RKO (cell line): ENCODE measurements around the gene FAM149A.

Experiments used
- DNase-seq: peaks from one replicate; pipeline ENCODE4 v3.0.0-alpha.2; 2016; ENCODE audit warnings: low spot score

FAM149A gene

GRCh38 chr4:186104114-186104889, at the start of gene FAM149A:
TSS of gene FAM149A (plus strand) at chr4:186104704.
- no peak for DNase-seq

- no peak for DNase-seq
Measured at GRCh38 chr4:186058253-186058979, 46.1 kb upstream of the FAM149A start.

GRCh38 chr4:186058980-186059316, 45.6 kb upstream of the FAM149A start:
- DNase-seq, result no peak

GRCh38 chr4:186061921-186062320, 42.6 kb upstream of the FAM149A start:
- DNase-seq, result no peak

GRCh38 chr4:186067757-186068385, 36.6 kb upstream of the FAM149A start:
- peak; percentile 73 for DNase-seq

GRCh38 chr4:186068581-186069348, 35.7 kb upstream of the FAM149A start, which contains the start of gene TLR3:
TSS of gene TLR3 (plus strand) at chr4:186069156. CDS start at chr4:186076620, 7,464 bp downstream.
- DNase-seq, result peak; percentile 43

GRCh38 chr4:186069729-186070128, 34.8 kb upstream of the FAM149A start:
- no peak for DNase-seq

GRCh38 chr4:186072516-186072915, 32.0 kb upstream of the FAM149A start:
- DNase-seq, result no peak

GRCh38 chr4:186074189-186074588, 30.3 kb upstream of the FAM149A start:
- no peak for DNase-seq

- DNase-seq, result no peak
Measured at GRCh38 chr4:186078981-186079638, 25.4 kb upstream of the FAM149A start.

GRCh38 chr4:186079694-186080093, 24.8 kb upstream of the FAM149A start:
- no peak for DNase-seq

GRCh38 chr4:186081202-186081807, 23.2 kb upstream of the FAM149A start:
- no peak for DNase-seq

GRCh38 chr4:186082221-186082620, 22.3 kb upstream of the FAM149A start:
- DNase-seq, result no peak

GRCh38 chr4:186088523-186088922, 16.0 kb upstream of the FAM149A start:
- DNase-seq, result no peak

- no peak for DNase-seq
Measured at GRCh38 chr4:186092296-186092695, 12.2 kb upstream of the FAM149A start.

- peak; percentile 5 for DNase-seq
Measured at GRCh38 chr4:186095406-186095805, 9.1 kb upstream of the FAM149A start.

- no peak for DNase-seq
Measured at GRCh38 chr4:186096681-186097165, 7.8 kb upstream of the FAM149A start.

- no peak for DNase-seq
Measured at GRCh38 chr4:186097386-186097785, 7.1 kb upstream of the FAM149A start.

GRCh38 chr4:186102931-186103330, 1.6 kb upstream of the FAM149A start:
- no peak for DNase-seq

GRCh38 chr4:186104890-186105646, 564 bp downstream of the FAM149A start:
- DNase-seq, result no peak
